Epithelial cell of proximal tubule (primary cell): Measurements from ENCODE around the gene MAGOHB. TPM values are rescaled to one million over a fixed set of nuclear protein-coding genes. Genes with fewer than 3 reads are reported as not detected.

ENCODE experiments used
- DNase-seq: peaks from one replicate; pipeline ENCODE4 v3.0.0-alpha.2; 2011; ENCODE audit warnings: low read depth
- H3K4me3 ChIP-seq: 2 replicates; pipeline ENCODE4 v1.5.1; 2011; ENCODE audit warnings: low read depth, mild to moderate bottlenecking, low read length
- CTCF ChIP-seq: conservative IDR thresholded peaks from 2 replicates; pipeline ENCODE4 v1.5.1; 2012; ENCODE audit warnings: low read depth, mild to moderate bottlenecking, low read length
- total RNA-seq: library from RNA; depleted of rRNA; stranded (reverse); fragments of >200 nt; gene quantifications from 2 replicates; pipeline ENCODE4 v1.2.3, GENCODE V29; 2015

Gene MAGOHB
- total RNA-seq, 1 donor from 2014 or later, result 30.8 TPM

- TF ChIP-seq CTCF, result no peak
- no peak for DNase-seq
- H3K4me3 ChIP-seq, result no peak overlapping the region
These were observed 11.2 kb upstream of the MAGOHB start for GRCh38 chr12:10624605-10625004.

- no peak overlapping the region for H3K4me3 ChIP-seq
- DNase-seq, result no peak
- no peak for TF ChIP-seq CTCF
These were observed 9.7 kb upstream of the MAGOHB start for GRCh38 chr12:10623131-10623530.

GRCh38 chr12:10621278-10621677 is 7.9 kb upstream of the MAGOHB start:
- TF ChIP-seq CTCF, result no peak
- H3K4me3 ChIP-seq, result no peak overlapping the region
- no peak for DNase-seq

- no peak overlapping the region for H3K4me3 ChIP-seq
- no peak for DNase-seq
- TF ChIP-seq CTCF, result no peak
These were observed 6.8 kb upstream of the MAGOHB start for GRCh38 chr12:10620078-10620779.

GRCh38 chr12:10618338-10618987 is 5.1 kb upstream of the MAGOHB start:
- DNase-seq, result peak; percentile 40
- no peak for TF ChIP-seq CTCF

GRCh38 chr12:10617863-10618262 is 4.5 kb upstream of the MAGOHB start:
- DNase-seq, result no peak
- TF ChIP-seq CTCF, result no peak
- H3K4me3 ChIP-seq, result no peak overlapping the region

More at GRCh38 chr12:10618338-10618987, 5.1 kb upstream of the MAGOHB start:
- H3K4me3 ChIP-seq, result no peak overlapping the region

GRCh38 chr12:10615532-10615931 is 2.1 kb upstream of the MAGOHB start:
- H3K4me3 ChIP-seq, result no peak overlapping the region
- no peak for DNase-seq
- TF ChIP-seq CTCF, result no peak
